ENCODE data around the gene DBT.
A peak's percentile ranks its signal among the peaks of the same experiment; 100 is the strongest.
"Not testable (repeated sequence)": the region's sequence is repeated elsewhere in the genome, so short reads cannot be mapped to it uniquely, and the experiment has no call there.

The DBT gene

DNA sequence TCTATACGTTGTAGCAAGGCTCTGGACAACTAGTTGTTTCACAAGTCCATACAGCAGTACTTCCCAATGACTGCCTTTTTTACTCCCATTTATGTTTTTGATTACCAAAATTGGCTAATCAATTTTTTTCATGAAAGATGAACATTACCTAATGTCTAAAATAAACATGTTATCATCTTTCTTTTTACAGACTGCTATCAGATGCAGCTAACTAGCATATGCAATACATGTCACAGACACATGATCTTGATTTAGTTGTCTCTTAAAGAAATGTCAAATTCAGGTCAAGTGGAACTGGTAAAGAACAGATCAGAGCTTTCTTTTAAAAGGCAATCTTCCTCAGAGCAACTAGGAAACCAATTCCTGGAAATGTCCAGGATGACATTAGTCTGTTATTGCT, 630 bp upstream of the DBT start:
- DNase-seq: no peak

DNA sequence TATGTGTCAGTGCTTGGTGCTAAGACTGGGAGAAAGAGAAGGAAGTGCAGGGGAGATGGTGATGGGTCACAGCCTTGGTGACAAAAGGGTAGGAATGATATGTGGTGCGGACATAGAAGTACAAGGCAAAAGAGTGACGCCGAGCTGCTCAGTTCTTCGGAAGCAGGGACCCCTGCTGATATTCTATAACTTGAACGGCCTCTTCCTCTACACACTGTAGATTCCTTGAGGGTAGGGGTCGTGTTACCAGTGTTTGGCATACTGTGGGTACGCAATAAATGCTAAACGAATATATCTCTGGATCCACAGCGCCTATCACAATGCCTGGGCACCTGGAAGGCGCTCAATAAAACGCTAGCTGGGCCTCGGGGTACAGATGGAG, 488 bp downstream of the DBT start:
- no peak for DNase-seq

GRCh38 chr1:100246738-100247137, 2.9 kb downstream of the DBT start:
- no peak for DNase-seq

GRCh38 chr1:100240631-100241030, 9.0 kb downstream of the DBT start:
- DNase-seq: no peak

- DNase-seq: no peak
Measured at GRCh38 chr1:100239961-100240360, 9.7 kb downstream of the DBT start.

DNA sequence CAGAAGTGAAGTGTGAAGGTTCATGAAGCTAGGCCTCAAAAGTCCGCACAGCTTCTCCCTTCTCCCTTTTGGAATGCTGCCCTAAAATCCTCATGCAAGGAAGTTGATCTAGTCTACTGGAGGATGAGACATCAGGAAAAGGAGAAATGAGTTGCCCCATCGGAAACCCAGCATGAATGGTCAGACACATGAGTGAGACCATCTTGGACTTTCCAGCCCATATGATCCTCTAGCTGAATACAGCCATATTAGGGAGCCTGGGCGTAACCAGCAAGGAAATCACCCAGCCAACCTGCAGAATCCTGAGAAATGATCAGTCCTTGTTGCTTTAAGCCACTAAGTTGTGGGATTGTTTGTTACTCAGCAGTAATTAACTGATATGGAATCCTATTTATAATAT, 12.5 kb downstream of the DBT start:
- no peak for DNase-seq

- no peak for DNase-seq
Measured at GRCh38 chr1:100234432-100234831, 15.2 kb downstream of the DBT start.

DNA sequence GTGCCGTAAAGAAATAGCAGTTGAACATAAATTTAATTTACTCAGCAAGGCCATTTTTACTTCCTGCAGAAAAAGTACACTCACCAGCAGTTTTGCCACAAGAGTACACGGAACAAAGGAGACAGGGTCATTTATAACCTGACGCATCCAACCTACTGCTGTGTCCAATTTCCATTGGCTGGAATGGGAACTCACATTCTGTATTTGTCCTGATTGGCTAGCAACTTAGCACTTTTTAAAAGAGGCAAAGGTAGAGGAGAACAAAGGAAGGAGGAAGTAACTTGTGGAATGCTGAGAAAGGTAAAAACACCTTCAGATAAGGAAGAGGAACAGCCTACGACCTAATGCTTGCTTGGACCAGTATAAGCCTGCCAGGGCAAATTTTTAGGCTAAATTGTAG, 16.1 kb downstream of the DBT start:
- not testable (repeated sequence) for DNase-seq

DNA sequence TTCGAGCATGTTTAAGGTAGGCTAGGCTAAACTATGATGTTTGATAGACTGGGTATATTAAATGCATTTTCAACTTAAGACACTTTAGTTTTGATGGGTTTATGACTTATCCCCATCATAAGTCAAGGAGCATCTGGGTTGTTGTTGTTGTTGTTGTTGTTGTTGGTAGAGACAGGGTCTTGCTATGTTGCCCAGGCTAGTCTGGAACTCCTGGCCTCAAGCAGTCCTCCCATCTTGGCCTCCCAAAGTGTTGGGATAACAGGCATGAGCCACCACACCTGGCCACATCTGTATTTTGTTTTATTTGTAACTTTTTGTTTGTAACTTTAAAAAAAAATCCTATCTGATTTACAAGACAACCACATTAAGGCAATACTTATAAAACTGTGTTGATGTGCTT, 17.5 kb downstream of the DBT start:
- no peak for DNase-seq

DNA sequence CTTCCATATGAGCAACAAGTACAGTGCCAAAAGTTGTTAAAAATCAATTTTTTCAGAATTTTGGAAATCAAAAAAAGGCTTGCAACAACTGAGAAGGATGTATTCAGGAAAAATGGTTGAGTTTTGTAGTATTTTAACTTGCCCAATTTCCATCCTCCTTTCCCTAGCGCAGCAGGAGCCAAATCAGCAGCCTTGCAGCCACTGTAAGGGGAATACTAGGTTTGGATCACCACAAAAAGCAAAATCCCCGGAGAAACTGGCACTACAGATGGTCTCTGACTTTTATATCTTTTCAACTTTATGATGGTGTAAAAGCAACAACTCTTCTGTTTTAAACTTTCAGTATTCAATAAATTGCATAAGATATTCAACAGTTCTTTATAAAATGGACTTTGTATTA, 17.9 kb downstream of the DBT start:
- no peak for DNase-seq

GRCh38 chr1:100230765-100231164, 18.9 kb downstream of the DBT start:
- DNase-seq: no peak

DNA sequence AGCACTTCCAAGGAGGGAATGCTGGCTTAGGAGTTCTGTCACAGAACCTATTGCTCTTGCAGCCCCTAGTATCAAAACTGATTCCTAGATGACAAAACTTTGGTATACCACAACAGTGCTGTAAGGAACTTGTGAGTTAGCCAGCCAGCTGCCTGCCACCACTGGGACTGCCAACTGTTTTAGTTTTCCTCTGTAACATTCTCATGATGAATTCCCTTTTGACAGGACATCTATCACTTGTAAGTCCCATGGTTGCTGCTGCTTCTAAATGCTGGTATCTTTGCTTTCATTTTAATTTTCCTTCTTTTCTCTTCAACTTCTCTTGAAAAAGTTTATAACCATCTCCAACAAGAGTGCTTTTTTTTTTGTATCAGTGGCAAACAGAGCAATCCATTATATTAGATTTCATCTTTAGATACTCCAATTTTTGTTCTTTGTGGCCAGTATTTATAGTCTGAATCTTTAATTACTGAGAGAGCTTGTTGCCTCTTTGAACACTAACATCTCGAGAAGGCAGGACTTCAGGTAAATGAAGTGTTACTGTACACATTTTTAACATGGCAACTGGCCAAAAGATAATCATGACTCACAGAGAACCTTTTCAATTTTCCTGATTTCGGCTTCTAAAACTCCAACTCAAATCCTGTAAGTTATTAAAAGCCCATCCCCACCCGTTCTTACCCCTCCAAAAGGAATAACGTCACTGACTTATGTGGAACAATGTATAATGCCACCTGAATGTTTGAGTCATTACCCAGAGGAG, 19.8 kb downstream of the DBT start:
- DNase-seq: no peak

GRCh38 chr1:100222428-100222827, 27.2 kb downstream of the DBT start:
- DNase-seq: no peak

GRCh38 chr1:100219883-100220282, 29.8 kb downstream of the DBT start:
- DNase-seq: no peak

GRCh38 chr1:100219457-100219856, 30.2 kb downstream of the DBT start:
- DNase-seq: no peak

- no peak for DNase-seq
Measured at GRCh38 chr1:100217834-100218233, 31.8 kb downstream of the DBT start.

GRCh38 chr1:100215101-100215500, 34.5 kb downstream of the DBT start:
- no peak for DNase-seq

- no peak for DNase-seq
Measured at GRCh38 chr1:100213141-100213540, 36.5 kb downstream of the DBT start.

- no peak for DNase-seq
Measured at GRCh38 chr1:100206301-100206700, 43.3 kb downstream of the DBT start.

GRCh38 chr1:100205593-100205992, 44.0 kb downstream of the DBT start:
- DNase-seq: not testable (repeated sequence)

- not testable (repeated sequence) for DNase-seq
Measured at GRCh38 chr1:100205103-100205502, 44.5 kb downstream of the DBT start.

- not testable (repeated sequence) for DNase-seq
Measured at GRCh38 chr1:100202703-100203102, 46.9 kb downstream of the DBT start.

- DNase-seq: not testable (repeated sequence)
Measured at GRCh38 chr1:100200060-100200459, 49.6 kb downstream of the DBT start.

DNA sequence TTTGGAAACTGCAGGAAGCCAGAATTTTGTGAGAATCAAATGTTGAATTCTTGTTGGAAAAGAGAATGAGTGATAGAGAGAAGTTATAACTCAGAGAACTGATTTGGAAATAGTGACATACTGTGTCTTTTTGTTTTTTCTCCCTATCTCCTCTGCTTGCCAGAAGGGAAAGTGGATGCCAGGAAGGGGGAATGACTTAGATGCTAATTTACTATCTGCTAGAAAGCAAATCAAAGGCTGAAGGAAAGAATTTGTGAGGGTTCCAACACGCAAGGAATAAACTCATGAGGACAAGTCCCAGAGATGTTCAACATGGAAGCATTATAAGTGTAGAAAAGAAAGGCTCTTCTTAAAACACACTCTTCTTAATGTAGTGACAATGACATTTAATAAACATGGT, 51.0 kb downstream of the DBT start:
- DNase-seq: no peak

GRCh38 chr1:100188617-100189016, 61.0 kb downstream of the DBT start:
- peak; percentile 70 for DNase-seq
